T-helper 2 cell treated with Interferon-gamma antibody and Interleukin-4, amounts not matched to agents 100 ng/mL and 5 ng/mL, for 36 hours (primary cell): ENCODE data around the gene HSPA12A. TPM values are rescaled to one million over a fixed set of nuclear protein-coding genes. Genes with fewer than 3 reads are reported as not detected.

Experiments
- intact Hi-C: fragments of 100-400 bp; cut with micrococcal nuclease; formaldehyde crosslinking; loops from one replicate; pipeline ENCODE4 v1.15.1; 2023
- total RNA-seq: library from RNA; stranded (reverse); gene quantifications from 2 replicates; pipeline ENCODE4 v1.2.3, GENCODE V29; 2022

The HSPA12A gene
- total RNA-seq, 1 donor from 2014 or later = 0.09 TPM

- intact Hi-C loops = no loop called here
Observed at GRCh38 chr10:116669832-116670644, 72.3 kb downstream of the HSPA12A start.

DNA sequence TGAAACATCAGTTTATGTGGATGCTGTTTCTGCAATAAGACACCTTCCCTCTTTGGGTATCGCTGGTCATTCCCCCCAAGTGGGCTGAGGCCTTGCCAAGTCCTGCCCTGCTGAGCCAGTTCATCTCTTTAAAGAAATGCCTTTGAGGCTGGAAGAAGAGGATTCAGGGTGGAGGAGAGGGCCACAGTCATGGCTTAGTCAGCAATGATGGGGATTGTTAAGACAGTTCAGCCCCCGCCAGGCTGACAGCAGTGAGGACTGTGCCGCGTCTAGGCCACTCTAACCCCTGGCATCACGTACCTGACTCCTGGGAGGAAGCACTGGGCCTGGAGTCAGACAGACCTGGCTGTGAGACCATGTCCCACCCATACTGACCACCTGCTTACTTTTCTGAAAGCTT lies 73.3 kb downstream of the HSPA12A start:
- intact Hi-C loops = no loop called here

GRCh38 chr10:116668446-116668845 lies 73.9 kb downstream of the HSPA12A start:
- intact Hi-C loops = no loop called here

- intact Hi-C loops = no loop called here
Observed at GRCh38 chr10:116668018-116668417, 74.3 kb downstream of the HSPA12A start.

DNA sequence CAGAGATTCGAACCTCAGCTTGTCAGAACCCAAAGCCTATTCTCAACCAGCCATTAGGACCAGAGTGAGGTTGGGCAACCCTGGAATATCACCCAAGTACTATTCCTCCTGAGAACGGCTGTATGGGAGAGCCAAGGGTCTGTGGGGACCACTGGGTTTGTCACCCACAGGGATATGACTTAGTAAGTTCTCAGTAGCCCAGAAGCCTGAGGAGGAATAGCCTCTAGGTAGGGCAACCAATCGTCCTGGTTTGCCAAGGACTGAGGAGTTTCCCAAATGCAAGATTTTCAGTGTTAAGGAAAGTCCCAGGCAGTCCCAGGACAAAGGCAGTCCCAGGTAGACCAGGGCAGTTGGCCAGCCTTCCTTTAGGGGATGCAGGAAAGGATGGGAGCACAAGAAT lies 74.9 kb downstream of the HSPA12A start:
- intact Hi-C loops = no loop called here

DNA sequence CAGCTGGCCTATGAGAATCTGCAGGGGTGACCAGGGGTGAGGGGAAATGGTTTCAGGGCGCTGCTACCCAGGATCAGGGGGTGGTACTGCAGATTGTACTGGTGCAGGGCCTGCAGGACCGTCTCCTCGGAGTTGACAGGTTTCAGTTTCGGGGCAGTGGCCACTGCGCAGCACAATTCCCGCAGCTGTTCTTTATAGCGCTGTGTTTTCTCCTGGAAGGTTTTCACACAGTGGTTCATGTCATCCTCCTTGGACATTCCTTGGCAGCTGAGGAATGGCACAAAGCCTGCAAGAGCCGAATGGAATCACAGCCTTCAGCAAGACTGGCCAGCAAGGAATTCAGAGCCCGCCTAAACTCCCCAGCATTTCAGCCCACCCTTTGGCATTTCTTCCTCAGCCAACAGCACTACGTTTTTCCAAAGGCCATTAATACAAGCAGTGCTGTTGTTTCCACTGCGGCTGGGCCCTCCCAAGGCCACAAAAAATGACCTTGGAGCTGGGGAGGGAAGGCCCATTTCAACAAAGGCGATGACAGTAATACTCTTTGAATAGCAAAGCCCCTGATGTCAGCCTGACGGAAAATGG lies 76.7 kb downstream of the HSPA12A start:
- intact Hi-C loops = no loop called here

GRCh38 chr10:116664631-116665030 lies 77.7 kb downstream of the HSPA12A start:
- intact Hi-C loops = no loop called here

- intact Hi-C loops = no loop called here
Observed at GRCh38 chr10:116663342-116663741, 79.0 kb downstream of the HSPA12A start.

GRCh38 chr10:116660860-116661259 lies 81.5 kb downstream of the HSPA12A start:
- intact Hi-C loops = no loop called here

- intact Hi-C loops = no loop called here
Observed at GRCh38 chr10:116659049-116659670, 83.2 kb downstream of the HSPA12A start.

GRCh38 chr10:116657863-116658551 lies 84.4 kb downstream of the HSPA12A start:
- intact Hi-C loops = no loop called here

DNA sequence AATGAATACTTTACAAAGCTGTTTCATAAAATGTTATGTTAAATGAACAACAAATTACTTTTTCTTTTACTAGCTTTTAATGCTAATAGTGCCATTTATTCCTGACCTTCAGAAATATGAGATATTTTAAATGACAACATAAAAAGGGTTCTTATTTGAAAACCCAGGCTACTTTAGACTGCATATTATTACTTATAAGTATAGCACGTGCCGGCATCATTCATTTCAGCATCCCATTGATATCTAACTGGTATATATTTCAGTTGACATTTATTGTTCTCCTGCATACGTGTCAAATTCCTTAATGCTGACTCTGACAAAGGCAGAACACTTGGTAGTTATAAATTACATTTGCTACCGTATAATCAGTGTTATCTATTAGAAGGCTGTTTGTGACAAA lies 86.3 kb downstream of the HSPA12A start:
- intact Hi-C loops = no loop called here

- intact Hi-C loops = no loop called here
Observed at GRCh38 chr10:116655568-116655967, 86.8 kb downstream of the HSPA12A start.

- intact Hi-C loops = no loop called here
Observed at GRCh38 chr10:116654816-116655215, 87.5 kb downstream of the HSPA12A start.

GRCh38 chr10:116653885-116654284 lies 88.5 kb downstream of the HSPA12A start:
- intact Hi-C loops = no loop called here

GRCh38 chr10:116648903-116649302 lies 93.5 kb downstream of the HSPA12A start:
- intact Hi-C loops = no loop called here

- intact Hi-C loops = no loop called here
Observed at GRCh38 chr10:116646502-116646901, 95.9 kb downstream of the HSPA12A start.

GRCh38 chr10:116637830-116638229 lies 104.5 kb downstream of the HSPA12A start:
- intact Hi-C loops = no loop called here

DNA sequence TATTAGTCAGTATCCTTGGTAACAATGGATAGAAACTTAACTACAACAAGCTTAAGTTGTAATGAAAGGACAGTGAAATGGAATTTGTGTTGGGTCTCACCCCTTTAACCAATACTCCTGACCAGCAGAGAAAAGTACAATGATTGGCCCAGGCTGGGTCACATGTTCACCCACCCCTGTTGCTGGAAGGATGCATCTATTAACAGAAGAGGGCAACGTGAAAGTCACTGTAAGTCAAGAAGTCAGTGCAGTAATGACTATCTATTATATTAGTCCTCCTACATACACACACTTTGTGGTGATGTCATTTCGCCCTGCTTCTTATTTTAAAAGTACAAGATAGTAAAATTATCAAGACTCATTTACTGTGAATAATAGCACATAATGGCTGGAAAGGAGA lies 105.4 kb downstream of the HSPA12A start:
- intact Hi-C loops = no loop called here

DNA sequence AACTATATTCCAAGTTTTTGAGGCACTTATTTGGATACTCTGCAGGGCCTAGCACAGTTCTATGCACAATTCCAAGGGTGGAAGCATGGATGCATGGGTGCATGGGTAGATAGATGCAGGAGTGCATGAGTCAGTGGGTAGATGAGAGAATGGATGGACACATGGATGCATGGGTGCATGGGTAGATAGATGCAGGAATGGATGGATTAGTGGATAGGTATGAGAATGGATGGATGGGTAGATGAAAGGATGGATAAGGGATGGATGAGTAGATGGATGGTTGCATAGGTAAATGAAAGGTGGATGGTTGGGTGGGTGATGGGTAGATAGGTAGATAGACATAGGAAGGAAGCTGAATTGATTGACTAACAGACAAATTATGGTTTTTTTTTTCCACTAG lies 106.0 kb downstream of the HSPA12A start:
- intact Hi-C loops = no loop called here

DNA sequence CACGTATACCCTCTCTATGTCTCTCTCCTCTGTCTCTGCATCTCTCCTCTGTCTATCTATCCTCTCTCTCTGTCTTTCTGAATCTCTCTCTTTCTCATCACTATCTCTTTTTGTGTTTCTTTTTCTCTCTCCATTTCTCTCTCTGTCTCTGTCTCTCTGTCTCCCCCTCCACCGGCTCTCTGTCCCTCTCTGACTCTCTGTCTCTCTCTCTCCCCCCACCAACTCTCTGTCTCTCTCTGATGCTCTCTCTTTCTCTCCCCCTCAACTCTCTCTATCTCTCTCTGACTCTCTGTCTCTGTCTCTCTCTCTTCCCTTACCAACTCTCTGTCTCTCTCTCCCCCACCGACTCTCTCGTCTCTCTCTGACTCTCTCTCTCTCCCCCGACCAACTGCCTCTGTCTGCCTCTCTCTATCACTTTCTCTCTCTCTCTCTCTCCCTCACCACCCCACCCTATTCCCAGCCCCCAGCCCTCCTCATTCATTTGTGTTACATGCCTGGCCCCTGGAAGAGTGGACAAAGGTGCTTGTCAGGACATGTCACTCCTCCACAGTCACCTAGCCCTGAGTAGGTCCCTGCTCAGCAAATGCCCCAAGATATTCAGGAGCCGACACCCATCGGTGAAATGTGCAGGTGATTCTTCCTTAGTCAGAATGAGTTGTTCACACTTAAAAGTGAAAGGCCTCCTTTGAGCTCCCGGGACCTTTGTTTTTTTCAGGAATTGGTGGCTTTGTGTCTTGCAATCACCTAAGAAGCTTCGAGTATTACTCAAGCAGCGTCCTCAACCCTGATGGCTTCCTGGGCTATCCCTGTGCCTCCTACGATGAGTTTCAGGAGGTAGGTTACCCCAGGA lies 108.0 kb downstream of the HSPA12A start:
- intact Hi-C loops = no loop called here
